Activated naive CD4-positive, alpha-beta T cell treated with anti-CD3 and anti-CD28 coated beads for 36 hours (primary cell): ENCODE data around the gene RUNX1. TPM values are rescaled to one million over a fixed set of nuclear protein-coding genes. Genes with fewer than 3 reads are reported as not detected.

Source experiments
- CTCF ChIA-PET: fragments of 350-600 bp; sonication (Branson Sonifier 250); formaldehyde crosslinking; loops from one replicate; lab custom pipeline; 2021; ENCODE audit warnings: antibody characterized with exemption; lab: Charles Lee
- DNase-seq: peaks from one replicate; pipeline ENCODE4 v3.0.0-alpha.2; 2020
- H3K27ac Mint-ChIP-seq: one replicate; pipeline ENCODE4 v1.8.0; 2021; ENCODE audit warnings: mild to moderate bottlenecking, mixed read lengths
- H3K27me3 Mint-ChIP-seq: one replicate; pipeline ENCODE4 v1.8.0; 2021; ENCODE audit warnings: low read depth, mixed read lengths
- H3K36me3 Mint-ChIP-seq: one replicate; pipeline ENCODE4 v1.8.0; 2021; ENCODE audit warnings: low read depth, mixed read lengths
- H3K4me1 Mint-ChIP-seq: one replicate; pipeline ENCODE4 v1.8.0; 2021; ENCODE audit warnings: low read depth, mixed read lengths
- H3K4me3 Mint-ChIP-seq: one replicate; pipeline ENCODE4 v1.8.0; 2021; ENCODE audit warnings: mild to moderate bottlenecking, moderate library complexity, mixed read lengths
- H3K9me3 Mint-ChIP-seq: one replicate; pipeline ENCODE4 v1.8.0; 2021; ENCODE audit warnings: mixed read lengths
- intact Hi-C: fragments of 100-400 bp; cut with micrococcal nuclease; formaldehyde crosslinking; loops from one replicate; pipeline ENCODE4 v1.15.1; 2023
- total RNA-seq, 2 experiments: library from RNA; stranded (reverse); gene quantifications; one replicate each; pipeline ENCODE4 v1.2.3, GENCODE V29; 2021

The RUNX1 gene
- 10 to 100 TPM; 36.9 to 41.0 TPM for total RNA-seq

- Mint-ChIP-seq H3K9me3 (no peaks in the 10 kb centered on the region), H3K4me1 (peaks cover 79% of the 10 kb centered on the region), H3K36me3 (no peaks in the 10 kb centered on the region), H3K27ac (peak within 1 kb of the TSS; percentile 97), H3K4me3 (peak within 1 kb of the TSS; percentile 86), H3K27me3 (no peaks in the 10 kb centered on the region)
- DNase-seq: peak; percentile 77
- intact Hi-C loops: loop anchor here (1.0 to 5.0 kb wide), 10 partner anchors 25 to 568 kb away; no protein-coding TSS in a partner anchor
- CTCF ChIA-PET: interaction anchor here (0.5 to 7.1 kb wide), 13 partner anchors 20 to 205 kb away, joined by 3 to 39 read pairs (median 5); no protein-coding TSS in a partner anchor
These were observed at the start of gene RUNX1 for GRCh38 chr21:35048706-35049617. RUNX1 (minus strand) TSS chr21:35049302.

DNA sequence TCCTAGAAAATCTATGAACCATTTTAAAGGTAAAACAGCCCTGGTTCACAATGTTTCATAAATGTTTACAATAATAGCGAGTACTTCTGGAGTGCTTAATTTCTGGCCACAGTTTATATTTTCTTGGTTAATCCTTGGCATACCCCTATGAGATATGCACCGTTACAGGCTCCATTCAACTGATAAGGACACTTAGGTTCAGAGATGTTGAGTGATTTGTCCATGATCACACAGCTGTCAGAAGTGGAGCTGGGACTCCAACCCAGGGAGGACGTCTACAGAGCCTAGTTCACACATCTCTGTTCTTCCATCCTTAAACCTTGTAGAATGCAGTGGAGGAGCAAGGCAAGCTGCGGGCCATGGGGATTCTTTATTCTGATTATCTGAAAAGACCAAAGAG is 48.4 kb upstream of the RUNX1 start:
- no peak overlapping the region for H3K4me3 Mint-ChIP-seq
- intact Hi-C loops: loop anchor here (1.0 to 2.0 kb wide), 5 partner anchors 9 to 835 kb away; no protein-coding TSS in a partner anchor
- H3K9me3 Mint-ChIP-seq: no peaks in the 10 kb centered on the region
- no peaks in the 10 kb centered on the region for H3K36me3 Mint-ChIP-seq
- peaks cover 32% of the 10 kb centered on the region for H3K4me1 Mint-ChIP-seq
- DNase-seq: no peak
- peak overlapping the region; percentile 83 for H3K27ac Mint-ChIP-seq
- H3K27me3 Mint-ChIP-seq: no peaks in the 10 kb centered on the region
- CTCF ChIA-PET: interaction anchor here (0.6 to 1.5 kb wide), 2 partner anchors 18 to 46 kb away, joined by 3 read pairs; no protein-coding TSS in a partner anchor

DNA sequence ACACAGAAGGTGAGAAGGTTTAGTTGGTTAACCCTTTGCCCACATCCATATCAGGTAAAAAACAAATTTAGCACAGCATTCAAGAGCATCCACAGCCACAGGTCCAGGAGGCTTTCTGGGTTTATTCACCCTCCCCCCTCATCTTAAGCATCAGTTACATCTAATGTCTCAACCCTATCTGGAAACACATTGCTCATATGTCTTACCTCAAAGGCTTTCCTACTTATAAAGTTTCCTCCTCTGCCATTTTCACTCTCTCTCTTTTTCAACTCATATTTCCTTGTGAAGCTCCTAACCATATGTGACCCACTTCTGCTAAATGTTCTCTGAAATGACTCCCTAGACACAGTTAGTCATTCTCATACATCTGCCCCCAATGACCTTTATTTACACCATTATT is 47.9 kb upstream of the RUNX1 start:
- H3K27ac Mint-ChIP-seq: peak overlapping the region; percentile 83
- H3K9me3 Mint-ChIP-seq: no peaks in the 10 kb centered on the region
- intact Hi-C loops: loop anchor here (1.0 to 2.0 kb wide), 5 partner anchors 9 to 835 kb away; no protein-coding TSS in a partner anchor
- peaks cover 32% of the 10 kb centered on the region for H3K4me1 Mint-ChIP-seq
- H3K4me3 Mint-ChIP-seq: no peak overlapping the region
- DNase-seq: peak; percentile 39
- no peaks in the 10 kb centered on the region for H3K27me3 Mint-ChIP-seq
- CTCF ChIA-PET: interaction anchor here (0.6 to 1.5 kb wide), 5 partner anchors 10 to 207 kb away, joined by 3 to 4 read pairs (median 3); no protein-coding TSS in a partner anchor
- no peaks in the 10 kb centered on the region for H3K36me3 Mint-ChIP-seq

DNA sequence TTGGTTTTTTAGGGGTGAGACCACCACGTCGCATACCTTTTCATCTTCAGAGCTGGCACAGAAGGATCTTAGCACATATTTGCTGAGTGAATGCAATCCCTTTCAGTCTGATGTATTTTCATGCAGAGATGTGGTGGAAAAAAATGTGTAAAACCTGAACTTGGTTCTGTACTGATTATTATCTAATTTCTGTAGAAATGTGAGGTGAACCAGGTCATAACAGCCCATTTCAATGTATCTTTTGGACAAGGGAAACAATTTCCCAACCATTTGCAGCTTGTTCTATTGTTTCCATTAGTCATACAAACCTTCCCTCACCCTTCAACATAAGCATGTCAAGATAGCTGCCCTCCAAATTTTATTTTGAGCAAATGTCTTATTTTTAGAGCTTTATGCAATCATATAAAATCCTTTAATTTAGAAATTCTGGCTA is 46.8 kb upstream of the RUNX1 start:
- intact Hi-C loops: loop anchor here (2.0 kb wide), 1 partner anchor 43 kb away; no protein-coding TSS in a partner anchor
- no peaks in the 10 kb centered on the region for H3K36me3 Mint-ChIP-seq
- H3K4me1 Mint-ChIP-seq: peaks cover 32% of the 10 kb centered on the region
- H3K27me3 Mint-ChIP-seq: no peaks in the 10 kb centered on the region
- CTCF ChIA-PET: interaction anchor here (1.0 to 1.5 kb wide), 3 partner anchors 45 to 305 kb away, joined by 3 to 4 read pairs (median 3); no protein-coding TSS in a partner anchor
- H3K27ac Mint-ChIP-seq: no peak overlapping the region
- no peaks in the 10 kb centered on the region for H3K9me3 Mint-ChIP-seq
- DNase-seq: no peak
- H3K4me3 Mint-ChIP-seq: no peak overlapping the region

DNA sequence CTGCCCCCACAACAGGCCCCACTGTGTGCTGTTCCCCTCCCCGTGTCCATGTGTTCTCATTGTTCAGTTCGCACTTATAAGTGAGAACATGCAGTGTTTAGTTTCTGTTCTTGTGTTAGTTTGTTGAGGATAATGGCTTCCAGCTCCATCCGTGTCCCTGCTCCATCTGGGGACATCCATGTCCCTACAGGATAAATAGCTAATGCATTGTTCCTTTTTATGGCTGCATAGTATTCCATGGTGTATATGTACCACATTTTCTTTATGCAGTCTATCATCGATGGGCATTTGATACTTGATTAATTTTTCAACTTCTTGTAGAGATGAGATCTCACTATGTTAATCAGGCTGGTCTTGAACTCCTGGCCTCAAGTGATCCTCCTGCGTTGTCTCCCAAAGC is 44.4 kb upstream of the RUNX1 start:
- no peaks in the 10 kb centered on the region for H3K36me3 Mint-ChIP-seq
- no peak overlapping the region for H3K4me3 Mint-ChIP-seq
- CTCF ChIA-PET: no interaction called here
- peaks cover 49% of the 10 kb centered on the region for H3K4me1 Mint-ChIP-seq
- no peaks in the 10 kb centered on the region for H3K9me3 Mint-ChIP-seq
- intact Hi-C loops: no loop called here
- peaks cover 2% of the 10 kb centered on the region for H3K27me3 Mint-ChIP-seq
- no peak overlapping the region for H3K27ac Mint-ChIP-seq
- no peak for DNase-seq

- intact Hi-C loops: no loop called here
- Mint-ChIP-seq H3K27ac (no peak overlapping the region), H3K4me3 (no peak overlapping the region), H3K4me1 (peaks cover 48% of the 10 kb centered on the region), H3K27me3 (peaks cover 2% of the 10 kb centered on the region), H3K36me3 (no peaks in the 10 kb centered on the region), H3K9me3 (no peaks in the 10 kb centered on the region)
- DNase-seq: no peak
- CTCF ChIA-PET: interaction anchor here (0.8 kb wide), 1 partner anchor 131 kb away, joined by 3 read pairs; no protein-coding TSS in a partner anchor
These were observed 42.4 kb upstream of the RUNX1 start for GRCh38 chr21:35091496-35091895.

DNA sequence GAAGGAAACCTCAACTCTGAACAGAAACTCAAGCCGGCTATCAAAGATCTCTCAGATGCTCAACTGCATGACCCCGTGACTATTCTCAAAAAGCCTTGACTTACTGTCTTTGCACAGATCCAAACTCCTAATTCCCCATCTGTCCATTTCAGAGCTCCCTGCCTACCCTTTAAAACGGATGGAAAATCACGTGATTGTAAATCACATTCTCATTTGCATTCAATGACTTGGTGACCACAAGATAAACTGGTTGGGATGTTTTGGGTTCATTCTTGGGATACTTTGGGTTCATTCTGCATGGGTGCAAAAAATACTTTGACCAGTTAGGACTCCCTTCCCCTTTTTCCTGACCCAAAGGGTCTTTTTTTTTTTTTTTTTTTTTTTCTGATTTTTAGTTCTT is 41.3 kb upstream of the RUNX1 start:
- H3K9me3 Mint-ChIP-seq: no peaks in the 10 kb centered on the region
- no peaks in the 10 kb centered on the region for H3K36me3 Mint-ChIP-seq
- H3K27ac Mint-ChIP-seq: no peak overlapping the region
- no peak for DNase-seq
- peaks cover 2% of the 10 kb centered on the region for H3K27me3 Mint-ChIP-seq
- H3K4me3 Mint-ChIP-seq: no peak overlapping the region
- CTCF ChIA-PET: interaction anchor here (0.7 to 1.0 kb wide), 3 partner anchors 37 to 156 kb away, joined by 3 read pairs; no protein-coding TSS in a partner anchor
- intact Hi-C loops: no loop called here
- peaks cover 42% of the 10 kb centered on the region for H3K4me1 Mint-ChIP-seq

GRCh38 chr21:35088319-35088771 is 39.2 kb upstream of the RUNX1 start:
- CTCF ChIA-PET: interaction anchor here (0.6 to 2.3 kb wide), 5 partner anchors 12 to 311 kb away, joined by 3 to 11 read pairs (median 4); no protein-coding TSS in a partner anchor
- Mint-ChIP-seq H3K27ac (peak overlapping the region; percentile 87), H3K9me3 (peaks cover 2% of the 10 kb centered on the region), H3K27me3 (peaks cover 2% of the 10 kb centered on the region), H3K4me3 (no peak overlapping the region), H3K4me1 (peaks cover 37% of the 10 kb centered on the region), H3K36me3 (no peaks in the 10 kb centered on the region)
- peak; percentile 14 for DNase-seq
- intact Hi-C loops: loop anchor here (1.0 to 5.0 kb wide), 18 partner anchors 9 to 281 kb away; no protein-coding TSS in a partner anchor

DNA sequence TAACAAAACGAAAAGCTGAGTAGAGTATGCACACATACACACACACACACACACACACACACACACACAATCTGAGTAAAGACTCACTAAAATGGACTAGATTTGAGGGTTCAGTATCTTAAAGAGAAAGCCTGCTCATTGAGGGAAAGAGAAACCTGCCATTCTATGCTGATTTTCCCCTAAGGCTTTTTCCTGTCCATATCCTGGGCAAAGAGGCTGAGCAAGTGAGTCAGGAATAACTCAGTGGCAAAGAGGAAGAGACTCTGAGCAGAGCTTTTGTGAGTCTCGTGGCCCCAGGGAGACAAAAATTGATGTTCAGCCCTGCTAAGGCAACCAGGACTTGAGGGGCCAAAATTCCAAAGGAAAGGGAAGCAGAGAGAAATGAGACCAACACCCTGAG is 37.3 kb upstream of the RUNX1 start:
- Mint-ChIP-seq H3K27ac (no peak overlapping the region), H3K9me3 (peaks cover 2% of the 10 kb centered on the region), H3K4me3 (no peak overlapping the region), H3K36me3 (peaks cover 1% of the 10 kb centered on the region), H3K4me1 (peaks cover 37% of the 10 kb centered on the region), H3K27me3 (peaks cover 2% of the 10 kb centered on the region)
- CTCF ChIA-PET: interaction anchor here (0.8 to 2.3 kb wide), 5 partner anchors 10 to 103 kb away, joined by 3 to 11 read pairs (median 4); no protein-coding TSS in a partner anchor
- intact Hi-C loops: loop anchor here (5.0 kb wide), 1 partner anchor 149 kb away; no protein-coding TSS in a partner anchor
- DNase-seq: no peak

DNA sequence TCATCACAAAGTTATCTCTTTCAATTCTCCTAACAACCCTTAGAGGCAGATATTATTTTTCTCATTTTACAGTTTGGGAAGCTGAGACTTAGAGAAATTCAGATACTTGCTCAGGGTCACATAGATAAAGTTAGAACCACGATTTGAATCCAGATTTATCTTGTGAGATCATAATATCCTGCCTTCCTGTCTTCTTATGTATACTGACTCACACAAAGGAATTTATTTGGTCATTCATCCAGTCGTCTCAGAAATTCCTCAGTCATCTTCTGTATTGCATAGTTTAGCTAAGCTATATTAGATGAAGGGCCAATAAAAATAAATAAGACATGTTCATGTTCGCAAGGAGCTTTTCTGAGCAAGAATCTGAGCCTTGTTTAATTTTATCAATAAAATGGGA is 35.8 kb upstream of the RUNX1 start:
- intact Hi-C loops: loop anchor here (5.0 kb wide), 1 partner anchor 148 kb away; no protein-coding TSS in a partner anchor
- no peak for DNase-seq
- Mint-ChIP-seq H3K9me3 (peaks cover 2% of the 10 kb centered on the region), H3K36me3 (peaks cover 1% of the 10 kb centered on the region), H3K27ac (no peak overlapping the region), H3K4me3 (no peak overlapping the region), H3K4me1 (peaks cover 32% of the 10 kb centered on the region), H3K27me3 (peaks cover 3% of the 10 kb centered on the region)
- CTCF ChIA-PET: interaction anchor here (0.5 to 1.9 kb wide), 3 partner anchors 8 to 202 kb away, joined by 3 to 6 read pairs (median 5); no protein-coding TSS in a partner anchor

DNA sequence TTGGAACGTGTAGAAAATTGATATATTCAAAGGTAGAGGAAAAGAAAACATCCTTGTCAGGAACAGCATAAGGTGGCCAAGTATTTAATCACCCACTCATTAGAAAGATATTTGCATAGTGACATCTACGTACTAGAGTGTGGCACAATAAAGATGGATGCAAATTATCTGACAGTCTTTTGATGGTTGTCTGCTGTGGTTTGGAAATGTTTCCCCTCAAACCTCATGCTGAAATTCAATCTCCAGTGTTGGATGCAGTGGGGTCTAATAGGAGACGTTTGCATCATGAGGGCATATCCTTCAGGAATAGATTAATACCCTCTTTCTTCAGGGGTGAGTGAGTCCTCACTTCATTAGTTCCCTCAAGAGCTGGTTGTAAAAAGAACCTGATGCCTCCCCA is 34.1 kb upstream of the RUNX1 start:
- Mint-ChIP-seq H3K4me3 (no peak overlapping the region), H3K9me3 (peaks cover 2% of the 10 kb centered on the region), H3K36me3 (peaks cover 1% of the 10 kb centered on the region), H3K27me3 (peaks cover 3% of the 10 kb centered on the region), H3K4me1 (peaks cover 19% of the 10 kb centered on the region), H3K27ac (no peak overlapping the region)
- no peak for DNase-seq
- intact Hi-C loops: no loop called here
- CTCF ChIA-PET: no interaction called here

DNA sequence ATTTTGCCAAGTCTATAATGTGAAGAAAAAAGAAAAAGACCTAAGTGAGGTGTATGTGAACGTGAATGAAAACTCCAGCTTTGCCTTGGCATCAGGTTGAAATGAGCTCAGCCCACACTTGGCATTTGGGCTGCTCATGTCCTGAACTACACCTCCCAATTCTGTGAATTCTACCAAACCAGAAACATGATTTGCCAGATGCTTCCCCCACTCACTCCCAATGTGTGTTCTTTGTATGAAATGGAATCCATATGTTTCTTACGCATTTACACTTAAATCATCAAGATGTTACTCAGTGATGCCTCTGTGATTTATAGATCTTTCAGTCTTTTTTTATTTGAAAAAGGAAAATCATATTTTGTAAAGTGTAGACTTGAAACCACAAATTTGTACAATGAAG is 32.8 kb upstream of the RUNX1 start:
- Mint-ChIP-seq H3K27ac (no peak overlapping the region), H3K9me3 (peaks cover 2% of the 10 kb centered on the region), H3K4me3 (no peak overlapping the region), H3K27me3 (peaks cover 3% of the 10 kb centered on the region), H3K4me1 (peaks cover 18% of the 10 kb centered on the region), H3K36me3 (peaks cover 1% of the 10 kb centered on the region)
- DNase-seq: no peak
- intact Hi-C loops: no loop called here
- CTCF ChIA-PET: interaction anchor here (1.2 kb wide), 1 partner anchor 30 kb away, joined by 3 read pairs; no protein-coding TSS in a partner anchor
